Measurements from ENCODE around the gene PHACTR3.

The PHACTR3 gene

GRCh38 chr20:59774204-59774641, 169.9 kb downstream of the PHACTR3 start:
- no peak overlapping the region for H3K4me3 ChIP-seq (ENCODE audit: insufficient read depth in 1 of 2, low read depth in 1 of 2, low read length in 2 of 2)
- DNase-seq = no peak
- H3K9ac ChIP-seq (ENCODE audit: low read length) = no peak overlapping the region
- no peak overlapping the region for H3K14ac ChIP-seq (ENCODE audit: low read length in 2 of 2)
- H3K79me1 ChIP-seq (replicated peaks; ENCODE audit: low read length, poor library complexity, severe bottlenecking) = no peaks in the 10 kb centered on the region
- H3K23ac ChIP-seq (ENCODE audit: low read length in 2 of 2) = no peak overlapping the region
- WGBS = 76% methylated on average over 17 of the region's 17 CpGs
- H3K4ac ChIP-seq (ENCODE audit: low read depth in 1 of 2, low read length in 2 of 2) = no peak overlapping the region
- H4K91ac ChIP-seq (ENCODE audit: low read length) = no peak overlapping the region
- no peak overlapping the region for H2AFZ ChIP-seq (ENCODE audit: low read depth, low read length)
- H4K8ac ChIP-seq (ENCODE audit: low read length) = no peak overlapping the region
- peaks cover 0 to 28% of the 10 kb centered on the region in 2 experiments for H3K27me3 ChIP-seq (ENCODE audit: control insufficient read depth in 1 of 2, insufficient read depth in 1 of 2, low read length in 2 of 2)
- no peak overlapping the region for H2BK12ac ChIP-seq (ENCODE audit: low read length in 2 of 2)
- H3K4me1 ChIP-seq (ENCODE audit: control insufficient read depth, insufficient read depth, low read depth, low read length) = no peaks in the 10 kb centered on the region
- H2BK15ac ChIP-seq (ENCODE audit: low read depth, poor library complexity, severe bottlenecking) = no peak overlapping the region
- no peak overlapping the region for H2AK5ac ChIP-seq (ENCODE audit: low read length, severe bottlenecking)
- no peak overlapping the region for H2BK5ac ChIP-seq (ENCODE audit: low read depth, low read length, poor library complexity, severe bottlenecking)
- no peak overlapping the region for H3K4me2 ChIP-seq (ENCODE audit: low read length, poor library complexity, severe bottlenecking)
- no peaks in the 10 kb centered on the region for H3K36me3 ChIP-seq (ENCODE audit: control insufficient read depth in 1 of 2, insufficient read depth in 2 of 2, low read depth in 1 of 2, low read length in 2 of 2)
- H3K18ac ChIP-seq (ENCODE audit: low read depth in 1 of 2, low read length in 2 of 2) = no peak overlapping the region
- no peak overlapping the region for H2BK120ac ChIP-seq (ENCODE audit: low read depth, low read length)
- no peaks in the 10 kb centered on the region for H3K9me3 ChIP-seq (ENCODE audit: control insufficient read depth, low read length)
- H3K27ac ChIP-seq (ENCODE audit: low read length, poor library complexity, severe bottlenecking) = no peak overlapping the region

- Histone ChIP-seq H3K14ac (ENCODE audit: low read length in 2 of 2) (no peak overlapping the region), H3K9ac (ENCODE audit: low read length) (no peak overlapping the region), H3K79me1 (replicated peaks; ENCODE audit: low read length, poor library complexity, severe bottlenecking) (no peaks in the 10 kb centered on the region), H2BK5ac (ENCODE audit: low read depth, low read length, poor library complexity, severe bottlenecking) (no peak overlapping the region), H3K9me3 (ENCODE audit: control insufficient read depth, low read length) (no peaks in the 10 kb centered on the region), H2AFZ (ENCODE audit: low read depth, low read length) (no peak overlapping the region), H3K27ac (ENCODE audit: low read length, poor library complexity, severe bottlenecking) (no peak overlapping the region), H2BK15ac (ENCODE audit: low read depth, poor library complexity, severe bottlenecking) (no peak overlapping the region), H3K18ac (ENCODE audit: low read depth in 1 of 2, low read length in 2 of 2) (no peak overlapping the region), H3K23ac (ENCODE audit: low read length in 2 of 2) (no peak overlapping the region), H2BK12ac (ENCODE audit: low read length in 2 of 2) (no peak overlapping the region), H2AK5ac (ENCODE audit: low read length, severe bottlenecking) (no peak overlapping the region), H4K91ac (ENCODE audit: low read length) (no peak overlapping the region), H3K4ac (ENCODE audit: low read depth in 1 of 2, low read length in 2 of 2) (no peak overlapping the region), H4K8ac (ENCODE audit: low read length) (no peak overlapping the region), H3K27me3 (ENCODE audit: control insufficient read depth in 1 of 2, insufficient read depth in 1 of 2, low read length in 2 of 2) (peaks cover 0 to 29% of the 10 kb centered on the region in 2 experiments), H3K4me1 (ENCODE audit: control insufficient read depth, insufficient read depth, low read depth, low read length) (no peaks in the 10 kb centered on the region), H3K36me3 (ENCODE audit: control insufficient read depth in 1 of 2, insufficient read depth in 2 of 2, low read depth in 1 of 2, low read length in 2 of 2) (no peaks in the 10 kb centered on the region), H3K4me2 (ENCODE audit: low read length, poor library complexity, severe bottlenecking) (no peak overlapping the region), H2BK120ac (ENCODE audit: low read depth, low read length) (no peak overlapping the region), H3K4me3 (ENCODE audit: insufficient read depth in 1 of 2, low read depth in 1 of 2, low read length in 2 of 2) (no peak overlapping the region)
- 78% methylated on average over 23 of the region's 23 CpGs for WGBS
- DNase-seq = no peak
Measured at GRCh38 chr20:59774921-59775686, 170.8 kb downstream of the PHACTR3 start.

GRCh38 chr20:59775687-59776055, 171.3 kb downstream of the PHACTR3 start:
- Histone ChIP-seq H3K9me3 (ENCODE audit: control insufficient read depth, low read length) (no peaks in the 10 kb centered on the region), H2BK5ac (ENCODE audit: low read depth, low read length, poor library complexity, severe bottlenecking) (no peak overlapping the region), H3K79me1 (replicated peaks; ENCODE audit: low read length, poor library complexity, severe bottlenecking) (no peaks in the 10 kb centered on the region), H3K27me3 (ENCODE audit: control insufficient read depth in 1 of 2, insufficient read depth in 1 of 2, low read length in 2 of 2) (peaks cover 0 to 28% of the 10 kb centered on the region in 2 experiments), H3K18ac (ENCODE audit: low read depth in 1 of 2, low read length in 2 of 2) (no peak overlapping the region), H3K9ac (ENCODE audit: low read length) (no peak overlapping the region), H3K4me1 (ENCODE audit: control insufficient read depth, insufficient read depth, low read depth, low read length) (no peaks in the 10 kb centered on the region), H2BK15ac (ENCODE audit: low read depth, poor library complexity, severe bottlenecking) (no peak overlapping the region), H4K91ac (ENCODE audit: low read length) (no peak overlapping the region), H3K4me3 (ENCODE audit: insufficient read depth in 1 of 2, low read depth in 1 of 2, low read length in 2 of 2) (no peak overlapping the region), H2BK12ac (ENCODE audit: low read length in 2 of 2) (no peak overlapping the region), H3K36me3 (ENCODE audit: control insufficient read depth in 1 of 2, insufficient read depth in 2 of 2, low read depth in 1 of 2, low read length in 2 of 2) (no peaks in the 10 kb centered on the region), H2BK120ac (ENCODE audit: low read depth, low read length) (no peak overlapping the region), H3K14ac (ENCODE audit: low read length in 2 of 2) (no peak overlapping the region), H3K4ac (ENCODE audit: low read depth in 1 of 2, low read length in 2 of 2) (no peak overlapping the region), H2AFZ (ENCODE audit: low read depth, low read length) (no peak overlapping the region), H3K27ac (ENCODE audit: low read length, poor library complexity, severe bottlenecking) (no peak overlapping the region), H2AK5ac (ENCODE audit: low read length, severe bottlenecking) (no peak overlapping the region), H3K23ac (ENCODE audit: low read length in 2 of 2) (no peak overlapping the region), H3K4me2 (ENCODE audit: low read length, poor library complexity, severe bottlenecking) (no peak overlapping the region), H4K8ac (ENCODE audit: low read length) (no peak overlapping the region)
- 39% methylated on average over 4 of the region's 4 CpGs for WGBS
- no peak for DNase-seq

DNA sequence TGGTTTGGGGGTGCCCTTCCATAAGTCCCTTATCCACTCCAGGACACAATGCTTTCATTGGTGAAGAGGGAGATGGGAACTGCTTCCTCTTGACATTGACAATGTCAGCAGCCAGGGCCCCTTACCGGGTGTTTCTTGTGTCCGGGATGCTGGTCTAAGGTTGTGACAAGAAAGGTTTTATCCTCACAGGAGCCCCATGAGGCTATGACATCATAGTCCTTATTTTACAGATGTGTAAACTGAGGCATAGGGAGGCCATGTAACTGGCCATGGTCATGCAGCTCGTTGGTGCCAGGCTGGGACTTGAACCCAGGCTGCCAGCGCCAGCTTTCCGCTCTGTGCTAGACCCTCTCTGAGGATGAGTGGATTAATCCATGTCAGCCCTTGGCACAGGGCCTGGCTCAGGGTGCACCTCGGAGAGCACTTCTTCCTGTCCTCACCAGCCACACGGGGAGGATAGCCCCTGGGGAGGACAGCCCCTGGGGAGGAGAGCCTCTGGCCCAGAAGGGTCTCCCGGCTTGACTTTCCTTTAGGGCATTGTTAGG, 171.8 kb downstream of the PHACTR3 start:
- Histone ChIP-seq H2BK120ac (ENCODE audit: low read depth, low read length) (no peak overlapping the region), H3K27me3 (ENCODE audit: control insufficient read depth in 1 of 2, insufficient read depth in 1 of 2, low read length in 2 of 2) (peaks cover 0 to 23% of the 10 kb centered on the region in 2 experiments), H2AK5ac (ENCODE audit: low read length, severe bottlenecking) (no peak overlapping the region), H3K9me3 (ENCODE audit: control insufficient read depth, low read length) (no peaks in the 10 kb centered on the region), H3K4me2 (ENCODE audit: low read length, poor library complexity, severe bottlenecking) (no peak overlapping the region), H3K14ac (ENCODE audit: low read length in 2 of 2) (no peak overlapping the region), H2AFZ (ENCODE audit: low read depth, low read length) (no peak overlapping the region), H3K23ac (ENCODE audit: low read length in 2 of 2) (no peak overlapping the region), H2BK12ac (ENCODE audit: low read length in 2 of 2) (no peak overlapping the region), H4K8ac (ENCODE audit: low read length) (no peak overlapping the region), H4K91ac (ENCODE audit: low read length) (no peak overlapping the region), H3K9ac (ENCODE audit: low read length) (no peak overlapping the region), H2BK15ac (ENCODE audit: low read depth, poor library complexity, severe bottlenecking) (no peak overlapping the region), H3K79me1 (replicated peaks; ENCODE audit: low read length, poor library complexity, severe bottlenecking) (no peaks in the 10 kb centered on the region), H3K27ac (ENCODE audit: low read length, poor library complexity, severe bottlenecking) (no peak overlapping the region), H3K18ac (ENCODE audit: low read depth in 1 of 2, low read length in 2 of 2) (no peak overlapping the region), H2BK5ac (ENCODE audit: low read depth, low read length, poor library complexity, severe bottlenecking) (no peak overlapping the region), H3K4me3 (ENCODE audit: insufficient read depth in 1 of 2, low read depth in 1 of 2, low read length in 2 of 2) (no peak overlapping the region), H3K4ac (ENCODE audit: low read depth in 1 of 2, low read length in 2 of 2) (no peak overlapping the region), H3K4me1 (ENCODE audit: control insufficient read depth, insufficient read depth, low read depth, low read length) (no peaks in the 10 kb centered on the region), H3K36me3 (ENCODE audit: control insufficient read depth in 1 of 2, insufficient read depth in 2 of 2, low read depth in 1 of 2, low read length in 2 of 2) (no peaks in the 10 kb centered on the region)
- no peak for DNase-seq
- WGBS = 50% methylated on average over 8 of the region's 8 CpGs
